DMS114 treated with DMSO at 0.1 percent for 48 hours (cell line): Measurements from ENCODE around the gene MYO9B.
"Not testable (repeated sequence)": the region's sequence is repeated elsewhere in the genome, so short reads cannot be mapped to it uniquely, and the experiment has no call there.

Experiments
- DNase-seq: peaks from one replicate; lab custom pipeline; 2025; ENCODE audit not compliant: unreplicated experiment; lab: John Stamatoyannopoulos, UW

The MYO9B gene

GRCh38 chr19:17090583-17090982 lies 15.0 kb downstream of the MYO9B start:
- DNase-seq, result no peak

GRCh38 chr19:17091758-17092333 lies 16.3 kb downstream of the MYO9B start:
- no peak for DNase-seq

- DNase-seq, result no peak
Observed at GRCh38 chr19:17092696-17093095, 17.1 kb downstream of the MYO9B start.

- not testable (repeated sequence) for DNase-seq
Observed at GRCh38 chr19:17094694-17095093, 19.1 kb downstream of the MYO9B start.

- DNase-seq, result no peak
Observed at GRCh38 chr19:17095141-17095919, 19.8 kb downstream of the MYO9B start.

GRCh38 chr19:17097593-17098126 lies 22.1 kb downstream of the MYO9B start:
- DNase-seq, result no peak

- no peak for DNase-seq
Observed at GRCh38 chr19:17098326-17098725, 22.7 kb downstream of the MYO9B start.

- DNase-seq, result no peak
Observed at GRCh38 chr19:17101686-17102628, 26.4 kb downstream of the MYO9B start.

- DNase-seq, result no peak
Observed at GRCh38 chr19:17103177-17103576, 27.6 kb downstream of the MYO9B start.

- DNase-seq, result no peak
Observed at GRCh38 chr19:17104679-17105078, 29.1 kb downstream of the MYO9B start.

- DNase-seq, result no peak
Observed at GRCh38 chr19:17105556-17105955, 30.0 kb downstream of the MYO9B start.

- not testable (repeated sequence) for DNase-seq
Observed at GRCh38 chr19:17106964-17107363, 31.4 kb downstream of the MYO9B start.

GRCh38 chr19:17107546-17108452 lies 32.2 kb downstream of the MYO9B start:
- DNase-seq, result no peak

- DNase-seq, result no peak
Observed at GRCh38 chr19:17108453-17108784, 32.8 kb downstream of the MYO9B start.

- DNase-seq, result no peak
Observed at GRCh38 chr19:17109300-17109699, 33.7 kb downstream of the MYO9B start.

- no peak for DNase-seq
Observed at GRCh38 chr19:17109962-17110598, 34.5 kb downstream of the MYO9B start.

- no peak for DNase-seq
Observed at GRCh38 chr19:17110599-17110966, 35.0 kb downstream of the MYO9B start.

GRCh38 chr19:17111766-17112165 lies 36.2 kb downstream of the MYO9B start:
- DNase-seq, result no peak

GRCh38 chr19:17112271-17112670 lies 36.7 kb downstream of the MYO9B start:
- no peak for DNase-seq

- no peak for DNase-seq
Observed at GRCh38 chr19:17112700-17113099, 37.1 kb downstream of the MYO9B start.
